Aorta (tissue), 5 donors: ENCODE data around the gene SLC10A7. TPM values are rescaled to one million over a fixed set of nuclear protein-coding genes. Genes with fewer than 3 reads are reported as not detected.

Experiments used
- ATAC-seq: fragments of 200-7000 bp; cut with Tn5 transposase; one replicate; pipeline ENCODE4 v1.9.1; 2022; ENCODE audit warnings: moderate library complexity; ENCODE audit not compliant: low FRiP score
- DNase-seq, 2 donors: peaks; one replicate each; pipeline ENCODE4 v3.0.0-alpha.2; 2020
- H3K27ac ChIP-seq, 2 donors: one replicate each; pipeline ENCODE4 v1.5.1; 2013; ENCODE audit warnings: low read length in 2 of 2, mild to moderate bottlenecking in 2 of 2, moderate library complexity in 2 of 2, control low read depth in 1 of 2, inconsistent platforms in 1 of 2, low read depth in 1 of 2
- H3K27me3 ChIP-seq, 2 donors: one replicate each; pipeline ENCODE4 v1.6.1; 2013; ENCODE audit warnings: control low read depth in 1 of 2, low read length in 1 of 2, mild to moderate bottlenecking in 1 of 2, moderate library complexity in 1 of 2; ENCODE audit not compliant: insufficient read depth in 2 of 2, control insufficient read depth in 1 of 2
- H3K36me3 ChIP-seq, 2 donors: one replicate each; pipeline ENCODE4 v1.6.1; 2013; ENCODE audit warnings: control low read depth in 1 of 2, low read length in 1 of 2, mild to moderate bottlenecking in 1 of 2; ENCODE audit not compliant: insufficient read depth in 2 of 2, control insufficient read depth in 1 of 2
- H3K4me1 ChIP-seq, 2 donors: one replicate each; pipeline ENCODE4 v1.6.1; 2013; ENCODE audit warnings: low read length in 2 of 2, control low read depth in 1 of 2, mild to moderate bottlenecking in 1 of 2, moderate library complexity in 1 of 2; ENCODE audit not compliant: insufficient read depth in 2 of 2, control insufficient read depth in 1 of 2
- H3K4me3 ChIP-seq, 2 donors: one replicate each; pipeline ENCODE4 v1.5.1; 2013; ENCODE audit warnings: low read length in 2 of 2, control low read depth in 1 of 2, mild to moderate bottlenecking in 1 of 2
- H3K9me3 ChIP-seq: one replicate; pipeline ENCODE4 v1.6.1; 2013; ENCODE audit warnings: mild to moderate bottlenecking, low read length; ENCODE audit not compliant: control insufficient read depth
- WGBS, 2 donors: extraction: QIAGEN DNeasy Blood & Tissue Kit; methylation state at CpG; one replicate each; pipeline ENCODE4 v1.1.7; 2013; 5-methylcytosine and 5-hydroxymethylcytosine counted together
- intact Hi-C, 2 donors: fragments of 100-400 bp; cut with DNase I; formaldehyde crosslinking; loops; one replicate each; pipeline versions ENCODE4 v1.14.2 to v1.15.0; 2022
- polyA plus RNA-seq, 2 donors: library from polyadenylated mRNA; stranded (reverse); fragments of 200-250 nt; gene quantifications; one replicate each; pipeline ENCODE4 v1.2.3, GENCODE V29; 2013
- total RNA-seq, 2 donors: library from RNA; stranded (reverse); fragmentation: NEBNext Ultra II Directional; extraction: Animal tissue kit (Norgen Biotek cat#: 25700); gene quantifications; one replicate each; pipeline ENCODE4 v1.2.1, GENCODE V29; 2021
- donor health status: healthy with polysubstance abuse.
- donor health status: Bipolar disorder and iron deficiency.
- donor health status: DM: no; HTN: no; CAD: no.
- donor health status: DM: no; HTN: no; CAD: no.
- donor health status: DM: yes; HTN: yes; CAD: no.

The SLC10A7 gene
- total and polyA plus RNA-seq, 4 donors, result 3.3 to 18.8 (median 10.3) TPM

DNA sequence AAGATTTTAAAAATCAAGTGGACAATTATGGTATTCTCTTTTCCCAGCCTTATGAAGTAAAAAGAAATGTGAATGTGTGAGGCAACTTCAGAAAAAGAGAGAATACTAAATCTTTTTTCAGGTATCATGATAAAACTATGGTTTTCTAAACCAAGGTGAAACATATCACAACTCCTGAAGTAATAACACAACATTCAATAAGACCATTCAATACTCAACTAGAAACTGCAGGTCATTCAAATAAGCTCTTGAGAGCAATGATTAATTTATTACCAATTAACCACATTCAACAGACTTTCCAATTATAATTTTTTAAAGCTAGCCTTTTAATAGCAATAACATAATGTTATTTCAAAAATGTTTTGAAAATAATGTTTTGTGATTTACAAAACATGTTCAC is 35.8 kb downstream of the SLC10A7 start:
- Histone ChIP-seq H3K27me3 (no peaks in the 10 kb centered on the region), H3K36me3 (peaks cover 1 to 2% of the 10 kb centered on the region in 2 donors), H3K4me1 (no peaks in the 10 kb centered on the region), H3K27ac (no peak overlapping the region), H3K4me3 (no peak overlapping the region), H3K9me3 (peaks cover 2% of the 10 kb centered on the region)
- no peak for DNase-seq
- intact Hi-C loops, result no loop called here
- no peak for ATAC-seq

DNA sequence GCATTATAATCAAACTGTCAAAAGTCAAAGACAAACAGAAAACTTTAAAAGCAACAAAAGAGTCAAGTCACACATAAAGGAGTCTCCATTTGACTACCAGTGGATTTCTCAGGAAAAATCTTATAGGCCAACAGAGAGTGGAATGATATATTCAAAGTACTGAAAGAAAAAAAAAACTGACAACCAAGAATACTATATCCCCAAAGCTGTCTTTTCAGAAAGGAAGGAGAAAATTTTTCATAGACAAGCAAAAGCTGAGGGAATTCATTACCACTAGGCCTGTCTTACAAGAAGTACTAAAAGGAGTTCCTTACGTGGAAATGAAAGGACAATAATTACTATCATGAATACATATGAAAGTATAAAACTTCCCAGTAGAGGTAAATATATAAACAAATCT is 39.0 kb downstream of the SLC10A7 start:
- ATAC-seq (no peak), DNase-seq (no peak)
- intact Hi-C loops, result no loop called here
- H3K4me3 ChIP-seq, result no peak overlapping the region
- H3K27ac ChIP-seq, result no peak overlapping the region
- no peaks in the 10 kb centered on the region for H3K27me3 ChIP-seq
- H3K36me3 ChIP-seq, result peaks cover 1 to 2% of the 10 kb centered on the region in 2 donors
- peaks cover 0 to 3% of the 10 kb centered on the region in 2 donors for H3K4me1 ChIP-seq
- H3K9me3 ChIP-seq, result peaks cover 2% of the 10 kb centered on the region
- WGBS, 2 donors, result 96 to 100% methylated on average over 1 of the region's 1 CpG

DNA sequence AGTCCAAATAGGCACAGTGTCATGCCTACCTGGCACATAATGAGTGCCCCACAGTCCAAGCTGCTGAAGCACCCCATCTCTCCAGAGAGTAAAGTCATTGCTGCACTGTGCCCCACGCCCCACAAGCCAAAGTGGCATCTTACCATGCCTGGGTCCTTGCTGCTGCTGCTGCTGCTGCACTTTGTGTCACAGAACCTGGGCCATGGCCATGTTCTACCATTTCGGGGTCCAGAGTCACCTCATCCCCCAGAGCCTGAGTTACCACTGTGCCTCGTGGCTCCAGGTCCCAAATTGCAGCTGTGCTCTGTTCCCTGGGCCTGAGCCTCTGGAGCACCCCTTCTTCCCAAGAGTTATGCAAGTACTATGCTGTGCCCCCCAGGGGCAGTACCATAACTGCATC is 40.5 kb downstream of the SLC10A7 start:
- no peak overlapping the region for H3K4me3 ChIP-seq
- H3K27ac ChIP-seq, result no peak overlapping the region
- H3K9me3 ChIP-seq, result peaks cover 2% of the 10 kb centered on the region
- peaks cover 1 to 2% of the 10 kb centered on the region in 2 donors for H3K36me3 ChIP-seq
- intact Hi-C loops, result no loop called here
- 96% methylated on average over 3 of the region's 3 CpGs for whole genome bisulfite sequencing, 2 donors
- no peaks in the 10 kb centered on the region for H3K27me3 ChIP-seq
- ATAC-seq (no peak), DNase-seq (no peak)
- H3K4me1 ChIP-seq, result peaks cover 0 to 3% of the 10 kb centered on the region in 2 donors

DNA sequence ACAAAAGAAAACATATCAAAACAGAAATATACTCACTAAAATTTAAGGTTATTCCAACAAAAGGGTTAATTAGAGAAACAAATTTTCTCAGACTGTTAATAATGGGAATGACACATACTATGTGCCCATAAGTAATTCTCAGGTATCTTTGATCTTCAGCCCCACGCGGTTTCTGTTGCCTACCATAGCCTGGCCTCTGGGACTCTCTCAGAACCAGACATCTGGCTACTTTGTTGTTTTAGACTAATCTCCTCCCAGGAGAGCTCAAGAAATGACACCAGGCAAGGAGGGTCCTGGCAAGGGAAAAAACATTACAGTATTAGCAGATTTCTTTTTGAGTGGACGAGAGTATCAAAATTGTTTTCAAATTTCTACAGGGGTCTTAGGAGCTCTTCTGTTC is 43.7 kb downstream of the SLC10A7 start:
- no peak overlapping the region for H3K4me3 ChIP-seq
- peaks cover 0 to 3% of the 10 kb centered on the region in 2 donors for H3K4me1 ChIP-seq
- no peak for DNase-seq
- WGBS, 2 donors, result 52 to 74% methylated on average over 3 of the region's 3 CpGs
- no peak overlapping the region for H3K27ac ChIP-seq
- H3K9me3 ChIP-seq, result no peaks in the 10 kb centered on the region
- no peak for ATAC-seq
- H3K27me3 ChIP-seq, result no peaks in the 10 kb centered on the region
- intact Hi-C loops, result no loop called here
- H3K36me3 ChIP-seq, result peaks cover 0 to 2% of the 10 kb centered on the region in 2 donors

DNA sequence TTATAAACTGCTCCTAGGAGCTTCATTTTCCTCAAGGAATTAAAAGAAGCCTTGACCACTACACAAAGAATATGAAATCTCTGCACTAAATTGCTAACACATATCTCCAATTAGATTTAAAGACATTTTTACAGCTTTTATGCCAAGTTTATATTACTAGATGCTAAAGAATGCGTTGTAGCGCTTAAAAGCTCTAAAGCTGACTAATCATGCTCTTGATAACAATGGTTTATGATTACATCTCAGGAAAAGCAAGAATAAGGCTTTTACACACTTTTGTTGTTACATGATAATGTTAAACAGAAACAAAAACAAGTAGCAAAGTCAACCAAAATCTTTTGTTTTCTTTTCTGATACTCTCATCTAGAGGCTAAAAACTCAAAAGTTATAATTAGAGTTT is 44.7 kb downstream of the SLC10A7 start:
- WGBS, 2 donors, result 56 to 86% methylated on average over 2 of the region's 2 CpGs
- Histone ChIP-seq H3K27ac (no peak overlapping the region), H3K9me3 (no peaks in the 10 kb centered on the region), H3K4me3 (no peak overlapping the region), H3K4me1 (peaks cover 0 to 3% of the 10 kb centered on the region in 2 donors), H3K27me3 (no peaks in the 10 kb centered on the region), H3K36me3 (peaks cover 0 to 2% of the 10 kb centered on the region in 2 donors)
- DNase-seq (no peak), ATAC-seq (no peak)
- intact Hi-C loops, result no loop called here

DNA sequence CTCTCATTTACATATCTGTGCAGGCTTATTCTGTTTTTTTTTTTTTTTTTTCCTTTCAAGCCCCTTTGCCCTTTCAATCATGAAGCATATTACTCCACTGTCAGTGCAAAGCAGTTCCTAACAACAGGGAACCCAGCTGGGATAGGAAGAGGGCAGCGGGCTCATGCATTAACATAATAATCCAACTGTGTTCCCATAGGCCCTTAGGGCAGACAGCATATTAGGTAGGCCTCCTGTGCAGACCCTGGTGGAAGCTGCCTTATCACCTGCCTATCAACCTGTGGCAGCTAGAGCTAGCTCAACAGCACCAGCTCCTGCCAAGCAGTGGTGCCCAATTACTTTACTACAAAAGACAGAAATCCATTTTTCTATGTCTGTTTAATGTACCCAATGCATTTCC is 49.3 kb downstream of the SLC10A7 start:
- Histone ChIP-seq H3K27ac (no peak overlapping the region), H3K4me1 (no peaks in the 10 kb centered on the region), H3K27me3 (no peaks in the 10 kb centered on the region), H3K36me3 (peaks cover 0 to 2% of the 10 kb centered on the region in 2 donors), H3K9me3 (no peaks in the 10 kb centered on the region), H3K4me3 (no peak overlapping the region)
- ATAC-seq (no peak), DNase-seq (no peak)
- intact Hi-C loops, result no loop called here
- WGBS, 2 donors, result 93 to 100% methylated on average over 1 of the region's 1 CpG

DNA sequence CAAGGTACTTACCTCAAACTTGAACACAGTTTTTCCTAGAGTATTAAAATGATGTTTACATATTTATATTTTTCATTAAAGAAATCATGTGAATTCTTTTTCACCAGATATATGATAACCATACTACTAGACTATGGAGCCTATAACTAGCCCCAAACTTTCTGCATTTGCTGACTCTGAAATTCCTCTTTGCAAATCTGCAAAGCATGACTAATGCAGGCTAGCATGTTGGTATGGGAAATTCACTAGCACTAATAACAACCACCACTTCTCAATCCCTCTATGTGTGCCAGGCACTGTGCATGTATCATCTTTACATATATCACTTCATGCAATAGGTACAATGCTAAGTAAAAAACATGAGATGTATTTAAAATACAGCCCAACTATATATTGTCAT is 51.1 kb downstream of the SLC10A7 start:
- H3K9me3 ChIP-seq, result no peaks in the 10 kb centered on the region
- DNase-seq, result no peak
- H3K36me3 ChIP-seq, result peaks cover 0 to 2% of the 10 kb centered on the region in 2 donors
- no peaks in the 10 kb centered on the region for H3K4me1 ChIP-seq
- no peak overlapping the region for H3K4me3 ChIP-seq
- no peak for ATAC-seq
- no peaks in the 10 kb centered on the region for H3K27me3 ChIP-seq
- intact Hi-C loops, result no loop called here
- H3K27ac ChIP-seq, result no peak overlapping the region

DNA sequence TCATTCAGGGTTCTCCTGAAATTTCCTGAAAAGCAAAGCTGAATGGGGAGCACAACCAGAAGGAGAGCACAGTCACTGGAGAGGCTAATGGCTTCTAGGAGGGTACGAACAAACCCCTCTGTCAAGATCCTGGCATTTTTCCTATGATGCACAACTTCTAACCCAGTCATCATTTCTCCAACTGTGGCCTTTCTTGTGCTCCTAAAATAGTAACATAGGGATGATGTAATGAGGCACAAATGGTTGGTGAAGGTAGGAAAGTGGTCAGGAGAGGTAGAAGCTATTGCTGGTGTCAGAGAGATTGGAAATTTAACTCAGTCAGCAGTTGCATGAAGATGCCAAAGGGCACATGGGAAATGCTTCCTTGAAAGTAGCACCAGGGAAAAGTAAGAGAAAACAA is 52.7 kb downstream of the SLC10A7 start:
- no peak for ATAC-seq
- Histone ChIP-seq H3K9me3 (no peaks in the 10 kb centered on the region), H3K36me3 (peaks cover 0 to 2% of the 10 kb centered on the region in 2 donors), H3K27ac (no peak overlapping the region), H3K4me1 (no peaks in the 10 kb centered on the region), H3K4me3 (no peak overlapping the region), H3K27me3 (no peaks in the 10 kb centered on the region)
- intact Hi-C loops, result no loop called here
- 87 to 100% methylated on average over 1 of the region's 1 CpG for WGBS, 2 donors
- DNase-seq, result no peak

DNA sequence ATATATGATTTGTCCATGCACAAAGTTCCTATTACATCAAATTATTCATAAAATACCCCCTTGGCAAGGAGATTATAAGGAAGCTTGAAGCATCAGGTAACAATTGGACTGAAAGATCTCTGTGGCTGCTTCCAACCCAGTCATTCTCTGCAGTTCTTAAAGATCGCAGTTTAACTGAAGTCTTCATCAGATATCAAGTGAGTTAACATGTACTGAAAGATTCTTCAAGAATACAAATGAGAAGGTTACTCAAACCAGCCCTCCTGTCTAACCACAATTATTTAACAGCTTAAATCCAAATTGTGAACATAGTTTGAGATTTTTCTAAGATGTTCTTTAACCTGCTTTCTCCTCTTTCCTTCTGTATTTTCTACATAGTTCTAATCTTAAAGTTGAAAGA is 56.1 kb downstream of the SLC10A7 start:
- 85 to 87% methylated on average over 1 of the region's 1 CpG for WGBS, 2 donors
- Histone ChIP-seq H3K27ac (no peak overlapping the region), H3K4me3 (no peak overlapping the region), H3K27me3 (no peaks in the 10 kb centered on the region), H3K9me3 (no peaks in the 10 kb centered on the region), H3K4me1 (no peaks in the 10 kb centered on the region), H3K36me3 (peaks cover 0 to 2% of the 10 kb centered on the region in 2 donors)
- no peak for ATAC-seq
- intact Hi-C loops, result no loop called here
- DNase-seq, result no peak
